Gastrocnemius medialis (tissue), 4 donors: Measurements from ENCODE around the gene ARHGAP26. TPM values are rescaled to one million over a fixed set of nuclear protein-coding genes. Genes with fewer than 3 reads are reported as not detected.
"Not testable (repeated sequence)": the region's sequence is repeated elsewhere in the genome, so short reads cannot be mapped to it uniquely, and the experiment has no call there.

Experiments
- ATAC-seq, 2 donors: fragments of 150-250 bp; one replicate each; pipeline ENCODE4 v1.9.1; 2016
- DNase-seq, 2 donors: peaks; one replicate each; pipeline ENCODE4 v3.0.0-alpha.2; 2019
- H3K27ac ChIP-seq, 4 donors: fragments of 200-600 bp; sonication (generic); 1 replicate in 1 of 4; 2 replicates in 3 of 4; pipeline ENCODE4 v1.5.1; 2016 to 2018; ENCODE audit warnings: mild to moderate bottlenecking in 2 of 4, moderate library complexity in 1 of 4
- H3K27me3 ChIP-seq, 3 donors: fragments of 200-600 bp; sonication (generic) in 2 of 3; 1 replicate in 1 of 3; 2 replicates in 2 of 3; pipeline versions ENCODE4 v1.5.1 to v1.6.0; 2016 to 2019; ENCODE audit warnings: mild to moderate bottlenecking in 1 of 3, moderate library complexity in 1 of 3
- H3K36me3 ChIP-seq, 2 donors: fragments of 200-600 bp; sonication (generic) in 1 of 2; one replicate each; pipeline ENCODE4 v1.5.1; 2017 to 2018
- H3K4me1 ChIP-seq, 2 donors: fragments of 200-600 bp; sonication (generic) in 1 of 2; one replicate each; pipeline ENCODE4 v1.5.1; 2016 to 2017; ENCODE audit warnings: mild to moderate bottlenecking in 2 of 2
- H3K4me3 ChIP-seq, 4 donors: fragments of 200-600 bp; sonication (generic) in 3 of 4; 1 replicate in 1 of 4; 2 replicates in 3 of 4; pipeline ENCODE4 v1.5.1; 2016 to 2019; ENCODE audit warnings: mild to moderate bottlenecking in 2 of 4
- H3K9me3 ChIP-seq, 3 donors: fragments of 200-600 bp; sonication (generic) in 2 of 3; 1 replicate in 1 of 3; 2 replicates in 2 of 3; pipeline ENCODE4 v1.5.1; 2016 to 2019
- POLR2A ChIP-seq, 2 donors: fragments of 450-650 bp; IDR thresholded peaks; one replicate each; pipeline ENCODE4 v1.6.1; 2017; ENCODE audit warnings: antibody characterized with exemption in 2 of 2, mild to moderate bottlenecking in 2 of 2, moderate library complexity in 2 of 2
- in situ Hi-C, 4 donors: fragments of 200-750 bp; cut with MboI; loops; one replicate each; pipeline versions ENCODE4 v1.15.0 to v1.8.0; 2017; ENCODE audit warnings: low sequenced_read_pairs in 4 of 4
- intact Hi-C: fragments of 100-400 bp; cut with DNase I; formaldehyde crosslinking; loops from one replicate; pipeline ENCODE4 v1.15.1; 2023; ENCODE audit warnings: low total_unique reads
- total RNA-seq, 4 donors: library from RNA; depleted of rRNA; stranded (reverse); fragments of >200 nt; gene quantifications; one replicate each; pipeline versions ENCODE4 v1.1.0 to v1.2.3, GENCODE V29; 2016
- TF ChIP-seq, protein P1 (sequence below), 5 experiments: fragments of 450-650 bp in 3 of 5; fragments of 200-600 bp in 2 of 5; sonication (generic) in 2 of 5; IDR thresholded peaks in 4 of 5; conservative IDR thresholded peaks in 1 of 5; 1 replicate in 4 of 5; 2 replicates in 1 of 5; pipeline ENCODE4 v1.5.1; 2016 to 2019; ENCODE audit warnings: antibody characterized with exemption in 5 of 5, mild to moderate bottlenecking in 3 of 5, moderate library complexity in 3 of 5

Gene ARHGAP26
- total RNA-seq, 4 donors from 2014 or later: 9.1 to 22.4 (median 13.4) TPM

DNA sequence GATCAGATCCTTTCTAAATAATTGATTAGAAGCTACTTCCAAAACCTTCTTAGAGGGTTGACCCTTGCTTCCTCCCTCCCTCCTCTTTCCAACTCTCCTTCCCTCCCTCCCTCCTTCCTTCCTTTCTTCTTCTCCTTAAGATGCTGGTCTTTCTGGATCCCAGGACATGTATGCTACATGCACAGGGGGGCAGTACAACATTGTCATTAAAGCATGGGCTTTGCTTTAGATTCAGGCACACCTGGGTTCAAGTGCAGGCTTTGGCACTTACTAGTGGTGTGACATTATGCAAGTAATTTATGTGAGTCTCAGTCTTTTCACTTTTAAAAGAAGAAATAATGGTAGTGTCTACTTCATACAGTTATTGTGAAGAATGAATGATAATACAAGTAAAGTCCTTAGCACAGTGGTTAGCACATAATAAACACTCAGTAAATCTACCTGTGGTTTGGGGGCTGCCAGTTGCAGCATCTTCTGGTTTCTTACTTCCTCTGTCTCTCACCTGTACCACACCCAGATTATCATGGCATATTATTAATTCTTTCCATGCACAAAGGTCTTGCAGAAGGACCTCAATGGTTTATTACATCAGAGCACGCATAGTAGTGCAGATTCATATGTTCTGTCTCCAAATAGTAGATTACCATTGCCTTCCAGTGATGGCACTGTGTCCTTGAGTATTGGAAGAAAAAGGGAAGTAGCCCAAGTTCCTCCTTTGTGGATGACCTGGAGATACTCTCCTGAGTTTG is 154.1 kb downstream of the ARHGAP26 start:
- intact Hi-C loops (loop anchor here (5.0 to 10.0 kb wide), 2 partner anchors 180 to 478 kb away; partner anchors contain the start of gene NR3C1), in situ Hi-C loops (loop anchor here in 3 of 4 donors (10.0 to 25.0 kb wide), 3 partner anchors 480 to 1238 kb away; partner anchors contain the start of genes NR3C1 (in 2 of the 3), KCTD16 (in 1 of the 3) and YIPF5 (in 1 of the 3))
- Histone ChIP-seq H3K36me3 (no peaks in the 10 kb centered on the region), H3K27ac (peak overlapping the region in 2 of 4 donors; percentile 71 to 73), H3K4me3 (no peak overlapping the region), H3K9me3 (no peaks in the 10 kb centered on the region), H3K4me1 (peaks cover 16 to 30% of the 10 kb centered on the region in 2 donors), H3K27me3 (no peaks in the 10 kb centered on the region)
- ATAC-seq: no peak
- no peak for DNase-seq
- TF ChIP-seq POLR2A (IDR thresholded peaks at IDR 0.05): no peak
- TF ChIP-seq, protein P1, sequence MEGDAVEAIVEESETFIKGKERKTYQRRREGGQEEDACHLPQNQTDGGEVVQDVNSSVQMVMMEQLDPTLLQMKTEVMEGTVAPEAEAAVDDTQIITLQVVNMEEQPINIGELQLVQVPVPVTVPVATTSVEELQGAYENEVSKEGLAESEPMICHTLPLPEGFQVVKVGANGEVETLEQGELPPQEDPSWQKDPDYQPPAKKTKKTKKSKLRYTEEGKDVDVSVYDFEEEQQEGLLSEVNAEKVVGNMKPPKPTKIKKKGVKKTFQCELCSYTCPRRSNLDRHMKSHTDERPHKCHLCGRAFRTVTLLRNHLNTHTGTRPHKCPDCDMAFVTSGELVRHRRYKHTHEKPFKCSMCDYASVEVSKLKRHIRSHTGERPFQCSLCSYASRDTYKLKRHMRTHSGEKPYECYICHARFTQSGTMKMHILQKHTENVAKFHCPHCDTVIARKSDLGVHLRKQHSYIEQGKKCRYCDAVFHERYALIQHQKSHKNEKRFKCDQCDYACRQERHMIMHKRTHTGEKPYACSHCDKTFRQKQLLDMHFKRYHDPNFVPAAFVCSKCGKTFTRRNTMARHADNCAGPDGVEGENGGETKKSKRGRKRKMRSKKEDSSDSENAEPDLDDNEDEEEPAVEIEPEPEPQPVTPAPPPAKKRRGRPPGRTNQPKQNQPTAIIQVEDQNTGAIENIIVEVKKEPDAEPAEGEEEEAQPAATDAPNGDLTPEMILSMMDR (IDR thresholded peaks at IDR 0.05 in 4 of 5, conservative IDR thresholded peaks at IDR 0.05 in 1 of 5): peak in 1 of 5 experiments; percentile 17

DNA sequence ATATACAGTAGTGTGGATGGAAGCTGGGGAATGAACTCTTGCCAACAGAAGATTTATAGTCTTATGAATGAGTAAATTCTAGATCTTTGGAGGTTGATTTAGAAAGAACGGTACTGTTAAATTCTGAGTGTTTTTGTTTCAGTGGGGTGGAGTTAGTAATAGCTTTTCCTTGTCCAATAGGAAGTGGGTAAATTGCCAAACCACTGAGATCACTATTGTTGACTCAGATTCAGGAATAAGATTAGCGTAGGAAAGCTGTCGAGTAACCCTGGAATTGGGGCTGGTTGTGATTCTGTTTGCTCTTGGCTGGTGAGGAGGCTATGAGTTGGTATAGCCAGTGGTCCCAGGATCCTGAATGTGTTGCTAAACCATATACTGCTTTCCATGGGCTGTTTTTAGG is 155.6 kb downstream of the ARHGAP26 start:
- Histone ChIP-seq H3K9me3 (no peaks in the 10 kb centered on the region), H3K4me3 (no peak overlapping the region), H3K36me3 (no peaks in the 10 kb centered on the region), H3K27me3 (no peaks in the 10 kb centered on the region), H3K27ac (peak overlapping the region; percentile 48 to 73 (median 66)), H3K4me1 (peaks cover 23 to 41% of the 10 kb centered on the region in 2 donors)
- no peak for DNase-seq
- peak; percentile 57 to 58 for ATAC-seq
- in situ Hi-C loops (loop anchor here in 3 of 4 donors (10.0 kb wide), 2 partner anchors 479 to 899 kb away; partner anchors contain the start of gene NR3C1 (in 2 of the 3)), intact Hi-C loops (loop anchor here (10.0 kb wide), 1 partner anchor 179 kb away; no protein-coding TSS in a partner anchor)
- TF ChIP-seq, protein P1 (IDR thresholded peaks at IDR 0.05 in 4 of 5, conservative IDR thresholded peaks at IDR 0.05 in 1 of 5): no peak
- TF ChIP-seq POLR2A (IDR thresholded peaks at IDR 0.05): no peak

DNA sequence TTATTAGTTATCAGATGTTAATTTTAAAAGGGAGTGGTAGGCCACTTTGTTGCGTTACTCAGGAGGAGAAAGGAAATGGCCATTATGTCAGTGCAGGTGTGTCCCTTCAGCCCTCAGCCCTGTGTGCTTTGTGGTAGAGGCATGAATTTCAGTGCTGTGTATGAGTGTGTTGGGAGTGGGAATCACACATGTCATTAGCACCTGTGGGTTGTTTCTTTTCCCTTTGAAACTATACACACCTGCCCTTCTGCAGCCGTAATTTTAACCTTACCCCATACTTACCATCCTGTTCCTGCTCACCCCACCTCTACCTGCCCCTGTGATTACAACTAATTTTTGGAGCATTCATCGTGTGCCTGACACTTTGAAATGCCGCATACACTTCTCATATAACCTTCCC is 156.4 kb downstream of the ARHGAP26 start:
- ATAC-seq: no peak
- DNase-seq: no peak
- peak overlapping the region; percentile 48 to 73 (median 66) for H3K27ac ChIP-seq
- TF ChIP-seq, protein P1 (IDR thresholded peaks at IDR 0.05 in 4 of 5, conservative IDR thresholded peaks at IDR 0.05 in 1 of 5): no peak
- no peak for TF ChIP-seq POLR2A (IDR thresholded peaks at IDR 0.05)
- no peaks in the 10 kb centered on the region for H3K27me3 ChIP-seq
- no peaks in the 10 kb centered on the region for H3K9me3 ChIP-seq
- no peaks in the 10 kb centered on the region for H3K36me3 ChIP-seq
- in situ Hi-C loops (loop anchor here in 3 of 4 donors (10.0 kb wide), 2 partner anchors 478 to 898 kb away; partner anchors contain the start of gene NR3C1 (in 2 of the 3)), intact Hi-C loops (loop anchor here (10.0 kb wide), 1 partner anchor 178 kb away; no protein-coding TSS in a partner anchor)
- peaks cover 24 to 41% of the 10 kb centered on the region in 2 donors for H3K4me1 ChIP-seq
- H3K4me3 ChIP-seq: no peak overlapping the region

DNA sequence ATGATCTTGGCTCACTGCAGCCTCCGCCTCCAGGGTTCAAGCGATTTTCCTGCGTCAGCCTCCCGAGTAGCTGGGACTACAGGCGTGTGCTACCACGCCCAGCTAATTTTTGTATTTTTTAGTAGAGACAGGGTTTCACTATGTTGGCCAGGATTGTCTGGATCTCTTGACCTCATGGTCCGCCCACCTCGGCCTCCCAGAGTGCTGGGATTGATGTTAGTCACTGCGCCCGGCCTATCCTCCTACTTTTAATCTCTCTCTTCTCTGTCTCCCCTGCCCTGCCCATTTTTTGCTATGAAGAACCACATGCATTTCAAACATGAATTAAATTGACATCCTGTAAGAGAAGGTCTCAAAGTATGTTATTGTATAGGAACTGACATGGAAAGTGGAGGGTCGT is 158.8 kb downstream of the ARHGAP26 start:
- intact Hi-C loops: loop anchor here (10.0 kb wide), 1 partner anchor 176 kb away; no protein-coding TSS in a partner anchor
- ATAC-seq, H3K4me3 ChIP-seq, H3K9me3 ChIP-seq, H3K27me3 ChIP-seq, H3K36me3 ChIP-seq, DNase-seq: not testable (repeated sequence)
- peak overlapping the region; percentile 42 to 64 (median 58) for H3K27ac ChIP-seq
- in situ Hi-C loops: loop anchor here in 3 of 4 donors (10.0 kb wide), 2 partner anchors 476 to 896 kb away; partner anchors contain the start of gene NR3C1 (in 2 of the 3)
- H3K4me1 ChIP-seq: peaks cover 27 to 37% of the 10 kb centered on the region in 2 donors

DNA sequence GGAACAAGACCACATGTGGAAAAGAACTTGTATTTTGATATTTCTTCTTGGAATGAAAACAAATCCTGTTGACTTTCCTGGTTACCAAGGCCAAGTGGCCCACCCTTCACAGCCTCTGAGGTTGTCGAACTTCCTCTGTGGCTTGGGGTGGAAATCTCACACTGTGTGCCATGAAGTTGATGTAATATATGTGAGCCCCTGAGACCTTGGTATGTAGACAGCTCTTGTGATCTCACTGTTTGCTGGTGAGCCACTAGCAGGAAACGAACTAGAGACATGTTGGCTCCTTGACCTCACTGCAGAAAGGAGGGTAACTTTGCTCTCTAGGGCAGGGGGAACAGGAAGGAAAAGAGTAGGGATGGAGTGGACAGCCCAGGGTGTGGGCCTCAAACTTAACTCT is 159.4 kb downstream of the ARHGAP26 start:
- no peaks in the 10 kb centered on the region for H3K27me3 ChIP-seq
- H3K36me3 ChIP-seq: no peaks in the 10 kb centered on the region
- H3K9me3 ChIP-seq: no peaks in the 10 kb centered on the region
- no peak overlapping the region for H3K4me3 ChIP-seq
- H3K4me1 ChIP-seq: peaks cover 32 to 40% of the 10 kb centered on the region in 2 donors
- DNase-seq (peak in 1 of 2 donors; percentile 22), ATAC-seq (peak; percentile 68)
- no peak for TF ChIP-seq POLR2A (IDR thresholded peaks at IDR 0.05)
- TF ChIP-seq, protein P1 (IDR thresholded peaks at IDR 0.05 in 4 of 5, conservative IDR thresholded peaks at IDR 0.05 in 1 of 5): no peak
- in situ Hi-C loops: loop anchor here in 3 of 4 donors (10.0 kb wide), 2 partner anchors 475 to 895 kb away; partner anchors contain the start of gene NR3C1 (in 2 of the 3)
- peak overlapping the region; percentile 42 to 64 (median 58) for H3K27ac ChIP-seq
- intact Hi-C loops: loop anchor here (10.0 kb wide), 1 partner anchor 175 kb away; no protein-coding TSS in a partner anchor
